ENCODE measurements around the gene SOBP.

The SOBP gene

DNA sequence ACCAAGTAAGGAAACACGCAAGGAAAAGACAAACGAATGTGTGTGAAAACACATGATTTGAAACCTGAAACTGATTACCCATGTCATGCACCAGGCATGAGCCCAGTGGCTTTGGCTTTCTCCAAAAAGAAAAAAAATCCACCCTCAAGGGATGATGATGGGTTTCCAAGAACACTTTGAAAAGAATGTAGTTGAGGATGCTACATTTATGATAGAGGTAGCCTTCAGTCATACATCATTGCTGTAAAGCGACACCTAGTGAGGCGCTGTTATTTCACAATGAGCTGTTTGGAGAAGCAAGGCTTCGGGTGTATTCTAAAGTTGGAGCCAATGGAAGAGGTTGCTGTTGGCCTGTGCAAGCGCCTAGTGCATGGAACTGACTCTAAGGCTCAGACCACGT is 209.3 kb downstream of the SOBP start:
- H3K9ac ChIP-seq (ENCODE audit: low read depth, low read length) = no peak overlapping the region
- no peak for DNase-seq
- no peak overlapping the region for H3K4me2 ChIP-seq (ENCODE audit: insufficient read depth, low read length)
- no peak for ATAC-seq (ENCODE audit: insufficient read depth, low read depth)
- H3K79me2 ChIP-seq (ENCODE audit: insufficient read depth, low read length) = no peaks in the 10 kb centered on the region
- H3K4me3 ChIP-seq (ENCODE audit: low read depth in 1 of 2, low read length in 2 of 2) = no peak overlapping the region
- H2AFZ ChIP-seq (ENCODE audit: low read depth, low read length) = no peak overlapping the region
- no peaks in the 10 kb centered on the region for H3K36me3 ChIP-seq (ENCODE audit: insufficient read depth, low read length)
- peaks cover 9% of the 10 kb centered on the region for H3K27me3 ChIP-seq (ENCODE audit: insufficient read depth, low read length, poor library complexity)
- H3K4me1 ChIP-seq (ENCODE audit: insufficient read depth, low read length) = no peaks in the 10 kb centered on the region
- H3K9me3 ChIP-seq (ENCODE audit: insufficient read depth, low read length, severe bottlenecking) = no peaks in the 10 kb centered on the region
- no peaks in the 10 kb centered on the region for H4K20me1 ChIP-seq (ENCODE audit: insufficient read depth, low read length)
- H3K27ac ChIP-seq (ENCODE audit: low read length) = no peak overlapping the region
- no peak for TF ChIP-seq EZH2 (IDR thresholded peaks at IDR 0.05; ENCODE audit: borderline replicate concordance, low read depth, low read length, severe bottlenecking)
- TF ChIP-seq, protein P1, sequence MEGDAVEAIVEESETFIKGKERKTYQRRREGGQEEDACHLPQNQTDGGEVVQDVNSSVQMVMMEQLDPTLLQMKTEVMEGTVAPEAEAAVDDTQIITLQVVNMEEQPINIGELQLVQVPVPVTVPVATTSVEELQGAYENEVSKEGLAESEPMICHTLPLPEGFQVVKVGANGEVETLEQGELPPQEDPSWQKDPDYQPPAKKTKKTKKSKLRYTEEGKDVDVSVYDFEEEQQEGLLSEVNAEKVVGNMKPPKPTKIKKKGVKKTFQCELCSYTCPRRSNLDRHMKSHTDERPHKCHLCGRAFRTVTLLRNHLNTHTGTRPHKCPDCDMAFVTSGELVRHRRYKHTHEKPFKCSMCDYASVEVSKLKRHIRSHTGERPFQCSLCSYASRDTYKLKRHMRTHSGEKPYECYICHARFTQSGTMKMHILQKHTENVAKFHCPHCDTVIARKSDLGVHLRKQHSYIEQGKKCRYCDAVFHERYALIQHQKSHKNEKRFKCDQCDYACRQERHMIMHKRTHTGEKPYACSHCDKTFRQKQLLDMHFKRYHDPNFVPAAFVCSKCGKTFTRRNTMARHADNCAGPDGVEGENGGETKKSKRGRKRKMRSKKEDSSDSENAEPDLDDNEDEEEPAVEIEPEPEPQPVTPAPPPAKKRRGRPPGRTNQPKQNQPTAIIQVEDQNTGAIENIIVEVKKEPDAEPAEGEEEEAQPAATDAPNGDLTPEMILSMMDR (IDR thresholded peaks at IDR 0.05; ENCODE audit: borderline replicate concordance, extremely low read depth, low read length, poor library complexity, severe bottlenecking) = no peak

DNA sequence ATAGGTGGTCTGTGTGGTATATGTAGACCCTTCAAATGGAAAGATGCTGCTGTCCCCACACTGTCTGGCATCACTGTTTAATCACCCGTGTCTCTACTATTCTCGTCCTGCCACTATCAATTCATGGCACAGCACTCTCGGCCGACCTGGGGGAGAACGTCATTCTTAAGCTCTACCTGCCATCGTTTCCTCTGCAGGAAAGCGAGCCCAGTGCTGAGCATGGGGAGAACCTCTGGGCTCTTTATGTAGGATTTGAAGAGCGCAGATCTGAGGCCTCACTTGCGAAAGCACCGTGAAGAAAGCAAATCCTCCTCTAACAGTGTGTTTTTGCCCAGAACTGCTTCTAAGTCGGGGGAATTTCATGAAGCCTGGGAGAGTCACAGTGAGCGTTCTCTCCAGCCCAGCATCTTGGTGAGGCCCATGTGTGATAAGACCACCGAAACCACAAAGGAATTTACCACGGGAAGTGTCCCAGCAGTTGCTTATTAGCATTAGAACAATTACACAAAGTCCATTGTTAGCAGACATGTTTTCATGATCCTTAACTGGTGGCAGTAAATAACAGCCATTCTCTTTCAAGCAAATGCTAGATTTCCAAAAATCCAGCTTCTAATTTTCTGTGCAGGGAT is 209.9 kb downstream of the SOBP start:
- Histone ChIP-seq H2AFZ (ENCODE audit: low read depth, low read length) (no peak overlapping the region), H3K4me2 (ENCODE audit: insufficient read depth, low read length) (no peak overlapping the region), H3K9me3 (ENCODE audit: insufficient read depth, low read length, severe bottlenecking) (no peaks in the 10 kb centered on the region), H3K27me3 (ENCODE audit: insufficient read depth, low read length, poor library complexity) (peaks cover 9% of the 10 kb centered on the region), H3K4me1 (ENCODE audit: insufficient read depth, low read length) (no peaks in the 10 kb centered on the region), H3K27ac (ENCODE audit: low read length) (no peak overlapping the region), H3K9ac (ENCODE audit: low read depth, low read length) (no peak overlapping the region), H4K20me1 (ENCODE audit: insufficient read depth, low read length) (no peaks in the 10 kb centered on the region), H3K36me3 (ENCODE audit: insufficient read depth, low read length) (no peaks in the 10 kb centered on the region), H3K4me3 (ENCODE audit: low read depth in 1 of 2, low read length in 2 of 2) (no peak overlapping the region), H3K79me2 (ENCODE audit: insufficient read depth, low read length) (no peaks in the 10 kb centered on the region)
- no peak for ATAC-seq (ENCODE audit: insufficient read depth, low read depth)
- no peak for DNase-seq
- TF ChIP-seq, protein P1 (IDR thresholded peaks at IDR 0.05; ENCODE audit: borderline replicate concordance, extremely low read depth, low read length, poor library complexity, severe bottlenecking) = no peak
- no peak for TF ChIP-seq EZH2 (IDR thresholded peaks at IDR 0.05; ENCODE audit: borderline replicate concordance, low read depth, low read length, severe bottlenecking)

DNA sequence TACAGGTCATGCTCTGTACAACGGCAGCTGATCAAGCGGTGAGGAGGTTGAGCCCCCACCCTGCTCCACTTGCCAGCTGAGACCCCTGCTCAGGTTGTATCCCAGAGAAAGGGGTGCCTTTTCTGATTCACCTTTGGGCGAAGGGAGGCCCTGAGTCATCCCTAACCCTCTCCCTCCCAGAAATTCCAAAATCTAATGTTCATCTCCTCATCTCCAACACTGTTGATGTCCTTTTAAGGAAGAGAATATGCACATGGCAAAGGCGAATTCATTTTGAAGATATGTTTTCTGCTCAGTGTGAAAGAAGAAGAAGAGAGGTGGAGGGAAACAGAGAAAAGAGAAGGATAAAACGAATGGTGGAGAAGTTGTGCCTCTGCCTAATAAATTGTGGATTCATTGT is 213.7 kb downstream of the SOBP start:
- no peak overlapping the region for H2AFZ ChIP-seq (ENCODE audit: low read depth, low read length)
- no peak overlapping the region for H3K4me3 ChIP-seq (ENCODE audit: low read depth in 1 of 2, low read length in 2 of 2)
- H3K9ac ChIP-seq (ENCODE audit: low read depth, low read length) = no peak overlapping the region
- H4K20me1 ChIP-seq (ENCODE audit: insufficient read depth, low read length) = no peaks in the 10 kb centered on the region
- H3K4me2 ChIP-seq (ENCODE audit: insufficient read depth, low read length) = no peak overlapping the region
- no peaks in the 10 kb centered on the region for H3K9me3 ChIP-seq (ENCODE audit: insufficient read depth, low read length, severe bottlenecking)
- H3K36me3 ChIP-seq (ENCODE audit: insufficient read depth, low read length) = no peaks in the 10 kb centered on the region
- no peaks in the 10 kb centered on the region for H3K27me3 ChIP-seq (ENCODE audit: insufficient read depth, low read length, poor library complexity)
- ATAC-seq (ENCODE audit: insufficient read depth, low read depth) (no peak), DNase-seq (no peak)
- TF ChIP-seq, protein P1 (IDR thresholded peaks at IDR 0.05; ENCODE audit: borderline replicate concordance, extremely low read depth, low read length, poor library complexity, severe bottlenecking) = no peak
- TF ChIP-seq EZH2 (IDR thresholded peaks at IDR 0.05; ENCODE audit: borderline replicate concordance, low read depth, low read length, severe bottlenecking) = no peak
- H3K4me1 ChIP-seq (ENCODE audit: insufficient read depth, low read length) = no peaks in the 10 kb centered on the region
- no peak overlapping the region for H3K27ac ChIP-seq (ENCODE audit: low read length)
- no peaks in the 10 kb centered on the region for H3K79me2 ChIP-seq (ENCODE audit: insufficient read depth, low read length)
